ENCODE results near the gene MON1B.

DNA sequence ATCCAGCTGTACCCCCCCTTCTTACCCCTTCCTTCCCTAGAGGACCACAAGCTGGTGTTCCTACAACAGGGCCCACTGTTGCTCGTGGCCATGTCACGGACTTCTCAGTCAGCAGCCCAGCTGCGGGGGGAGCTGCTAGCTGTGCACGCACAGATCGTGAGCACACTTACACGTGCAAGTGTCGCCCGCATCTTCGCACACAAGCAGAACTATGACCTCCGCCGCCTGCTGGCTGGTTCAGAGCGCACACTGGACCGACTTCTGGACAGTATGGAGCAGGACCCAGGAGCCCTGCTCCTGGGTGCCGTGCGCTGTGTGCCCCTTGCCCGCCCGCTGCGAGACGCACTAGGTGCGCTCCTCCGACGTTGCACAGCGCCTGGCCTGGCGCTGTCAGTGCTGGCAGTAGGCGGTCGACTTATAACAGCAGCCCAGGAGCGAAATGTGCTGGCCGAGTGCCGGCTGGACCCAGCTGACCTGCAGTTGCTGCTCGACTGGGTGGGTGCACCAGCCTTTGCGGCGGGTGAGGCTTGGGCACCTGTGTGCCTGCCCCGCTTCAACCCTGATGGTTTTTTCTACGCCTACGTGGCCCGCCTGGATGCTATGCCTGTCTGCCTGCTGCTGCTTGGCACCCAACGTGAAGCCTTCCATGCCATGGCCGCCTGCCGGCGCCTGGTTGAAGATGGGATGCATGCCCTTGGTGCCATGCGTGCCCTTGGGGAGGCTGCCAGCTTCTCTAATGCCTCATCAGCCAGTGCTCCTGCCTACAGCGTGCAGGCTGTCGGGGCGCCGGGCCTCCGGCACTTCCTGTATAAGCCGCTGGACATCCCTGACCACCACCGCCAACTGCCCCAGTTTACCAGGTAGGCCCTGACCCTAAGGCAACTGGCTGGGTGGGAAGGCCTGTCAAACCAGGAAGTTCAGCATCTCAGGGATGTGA, 3.6 kb downstream of the MON1B start:
- TF ChIP-seq, protein P1, sequence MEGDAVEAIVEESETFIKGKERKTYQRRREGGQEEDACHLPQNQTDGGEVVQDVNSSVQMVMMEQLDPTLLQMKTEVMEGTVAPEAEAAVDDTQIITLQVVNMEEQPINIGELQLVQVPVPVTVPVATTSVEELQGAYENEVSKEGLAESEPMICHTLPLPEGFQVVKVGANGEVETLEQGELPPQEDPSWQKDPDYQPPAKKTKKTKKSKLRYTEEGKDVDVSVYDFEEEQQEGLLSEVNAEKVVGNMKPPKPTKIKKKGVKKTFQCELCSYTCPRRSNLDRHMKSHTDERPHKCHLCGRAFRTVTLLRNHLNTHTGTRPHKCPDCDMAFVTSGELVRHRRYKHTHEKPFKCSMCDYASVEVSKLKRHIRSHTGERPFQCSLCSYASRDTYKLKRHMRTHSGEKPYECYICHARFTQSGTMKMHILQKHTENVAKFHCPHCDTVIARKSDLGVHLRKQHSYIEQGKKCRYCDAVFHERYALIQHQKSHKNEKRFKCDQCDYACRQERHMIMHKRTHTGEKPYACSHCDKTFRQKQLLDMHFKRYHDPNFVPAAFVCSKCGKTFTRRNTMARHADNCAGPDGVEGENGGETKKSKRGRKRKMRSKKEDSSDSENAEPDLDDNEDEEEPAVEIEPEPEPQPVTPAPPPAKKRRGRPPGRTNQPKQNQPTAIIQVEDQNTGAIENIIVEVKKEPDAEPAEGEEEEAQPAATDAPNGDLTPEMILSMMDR (conservative IDR thresholded peaks at IDR 0.05; ENCODE audit: low read length), result no peak
- TF ChIP-seq EZH2phosphoT487 (IDR thresholded peaks at IDR 0.05; ENCODE audit: borderline replicate concordance), result no peak

All from Loucy (cell line).